ENCODE results near the gene KRT15.

KRT15 gene

GRCh38 chr17:41521574-41522261 lies 3.0 kb upstream of the KRT15 start:
- DNase-seq (ENCODE audit: low read depth, low spot score), result peak; percentile 37

GRCh38 chr17:41520821-41521521 lies 2.3 kb upstream of the KRT15 start:
- TF ChIP-seq, protein P1, sequence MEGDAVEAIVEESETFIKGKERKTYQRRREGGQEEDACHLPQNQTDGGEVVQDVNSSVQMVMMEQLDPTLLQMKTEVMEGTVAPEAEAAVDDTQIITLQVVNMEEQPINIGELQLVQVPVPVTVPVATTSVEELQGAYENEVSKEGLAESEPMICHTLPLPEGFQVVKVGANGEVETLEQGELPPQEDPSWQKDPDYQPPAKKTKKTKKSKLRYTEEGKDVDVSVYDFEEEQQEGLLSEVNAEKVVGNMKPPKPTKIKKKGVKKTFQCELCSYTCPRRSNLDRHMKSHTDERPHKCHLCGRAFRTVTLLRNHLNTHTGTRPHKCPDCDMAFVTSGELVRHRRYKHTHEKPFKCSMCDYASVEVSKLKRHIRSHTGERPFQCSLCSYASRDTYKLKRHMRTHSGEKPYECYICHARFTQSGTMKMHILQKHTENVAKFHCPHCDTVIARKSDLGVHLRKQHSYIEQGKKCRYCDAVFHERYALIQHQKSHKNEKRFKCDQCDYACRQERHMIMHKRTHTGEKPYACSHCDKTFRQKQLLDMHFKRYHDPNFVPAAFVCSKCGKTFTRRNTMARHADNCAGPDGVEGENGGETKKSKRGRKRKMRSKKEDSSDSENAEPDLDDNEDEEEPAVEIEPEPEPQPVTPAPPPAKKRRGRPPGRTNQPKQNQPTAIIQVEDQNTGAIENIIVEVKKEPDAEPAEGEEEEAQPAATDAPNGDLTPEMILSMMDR (IDR thresholded peaks at IDR 0.05; ENCODE audit: insufficient read depth, low read length, missing control alignments), result no peak
- no peak overlapping the region for H3K4me3 ChIP-seq (ENCODE audit: low read depth, low read length)
- ChIA-PET CTCF (interaction anchor here (0.8 to 3.3 kb wide), 8 partner anchors 8 to 664 kb away, joined by 3 to 29 read pairs (median 6); no protein-coding TSS in a partner anchor), POLR2A (interaction anchor here (1.3 to 1.9 kb wide), 2 partner anchors 10 to 27 kb away, joined by 3 to 5 read pairs; no protein-coding TSS in a partner anchor)
- no peak for DNase-seq (ENCODE audit: low read depth, low spot score)

More at GRCh38 chr17:41521574-41522261, 3.0 kb upstream of the KRT15 start:
- TF ChIP-seq, protein P1 (IDR thresholded peaks at IDR 0.05; ENCODE audit: insufficient read depth, low read length, missing control alignments), result no peak
- CTCF ChIA-PET, result interaction anchor here (0.9 to 3.3 kb wide), 8 partner anchors 9 to 145 kb away, joined by 3 to 29 read pairs (median 6); no protein-coding TSS in a partner anchor
- POLR2A ChIA-PET, result interaction anchor here (1.3 to 1.9 kb wide), 2 partner anchors 9 to 26 kb away, joined by 3 to 5 read pairs; no protein-coding TSS in a partner anchor
- H3K4me3 ChIP-seq (ENCODE audit: low read depth, low read length), result no peak overlapping the region

DNA sequence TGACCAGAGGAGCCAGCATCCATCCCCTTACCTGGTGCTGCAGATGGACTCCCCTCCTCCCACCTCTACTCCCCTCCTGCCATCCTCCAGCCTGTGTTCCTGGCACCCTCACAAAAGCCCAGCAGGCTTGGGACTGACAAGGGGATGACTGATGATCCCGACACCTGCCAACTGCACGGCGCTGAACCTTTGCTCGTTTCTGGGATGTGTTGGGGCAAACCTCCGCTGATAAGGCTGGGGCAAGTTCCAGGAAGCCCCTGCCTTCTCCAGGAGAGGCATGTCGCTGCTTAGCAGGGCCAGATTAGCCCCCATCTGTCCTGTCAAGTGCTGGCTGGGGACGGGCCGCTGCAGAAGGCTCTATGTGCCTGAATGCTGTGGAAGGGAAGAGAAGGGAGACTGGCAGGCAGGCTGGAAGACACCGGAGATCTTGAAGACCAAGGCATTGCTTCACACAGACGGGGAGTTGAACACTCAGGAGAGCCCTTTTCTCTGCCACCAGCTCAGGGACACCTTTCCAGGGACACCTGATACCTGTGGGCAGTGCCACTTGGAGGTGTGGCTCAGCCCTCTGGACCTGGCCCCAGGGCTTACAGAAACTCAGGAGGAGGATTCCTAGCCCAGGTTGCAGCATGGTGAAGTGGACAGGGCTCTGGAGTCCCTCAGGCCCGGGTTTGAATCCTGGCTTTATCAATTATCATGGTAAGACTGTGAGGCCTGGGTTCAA lies 973 bp upstream of the KRT15 start:
- DNase-seq (ENCODE audit: low read depth, low spot score), result no peak
- TF ChIP-seq, protein P1 (IDR thresholded peaks at IDR 0.05; ENCODE audit: insufficient read depth, low read length, missing control alignments), result no peak
- CTCF ChIA-PET, result interaction anchor here (1.4 to 1.8 kb wide), 3 partner anchors 10 to 143 kb away, joined by 4 to 6 read pairs (median 4); no protein-coding TSS in a partner anchor
- POLR2A ChIA-PET, result no interaction called here
- H3K4me3 ChIP-seq (ENCODE audit: low read depth, low read length), result no peak overlapping the region

GRCh38 chr17:41518031-41518430 lies 659 bp downstream of the KRT15 start:
- H3K4me3 ChIP-seq (ENCODE audit: low read depth, low read length), result no peak overlapping the region
- no peak for DNase-seq (ENCODE audit: low read depth, low spot score)
- CTCF ChIA-PET, result interaction anchor here (1.4 to 3.8 kb wide), 5 partner anchors 9 to 144 kb away, joined by 4 to 17 read pairs (median 4); no protein-coding TSS in a partner anchor
- TF ChIP-seq, protein P1 (IDR thresholded peaks at IDR 0.05; ENCODE audit: insufficient read depth, low read length, missing control alignments), result no peak
- POLR2A ChIA-PET, result interaction anchor here (0.6 kb wide), 1 partner anchor 171 kb away, joined by 3 read pairs; no protein-coding TSS in a partner anchor

- TF ChIP-seq, protein P1 (IDR thresholded peaks at IDR 0.05; ENCODE audit: insufficient read depth, low read length, missing control alignments), result no peak
- ChIA-PET POLR2A (interaction anchor here (0.6 kb wide), 1 partner anchor 171 kb away, joined by 3 read pairs; no protein-coding TSS in a partner anchor), CTCF (interaction anchor here (0.7 to 3.8 kb wide), 3 partner anchors 32 to 149 kb away, joined by 3 to 17 read pairs (median 4); no protein-coding TSS in a partner anchor)
- DNase-seq (ENCODE audit: low read depth, low spot score), result no peak
- H3K4me3 ChIP-seq (ENCODE audit: low read depth, low read length), result no peak overlapping the region
These were observed 1.8 kb downstream of the KRT15 start for GRCh38 chr17:41516830-41517283.

All from AG04449 (cell line).